WI38 (cell line): Measurements from ENCODE around the gene CEP135.

Experiments
- H3K4me3 ChIP-seq: 2 replicates; pipeline ENCODE4 v1.5.1; 2011; ENCODE audit warnings: low read depth, mild to moderate bottlenecking, control low read depth, low read length
- TF ChIP-seq, protein P1 (sequence below): IDR thresholded peaks from 2 replicates; pipeline ENCODE4 v1.5.1; 2012; ENCODE audit warnings: low read depth, mild to moderate bottlenecking, control low read depth, low read length

CEP135 gene

DNA sequence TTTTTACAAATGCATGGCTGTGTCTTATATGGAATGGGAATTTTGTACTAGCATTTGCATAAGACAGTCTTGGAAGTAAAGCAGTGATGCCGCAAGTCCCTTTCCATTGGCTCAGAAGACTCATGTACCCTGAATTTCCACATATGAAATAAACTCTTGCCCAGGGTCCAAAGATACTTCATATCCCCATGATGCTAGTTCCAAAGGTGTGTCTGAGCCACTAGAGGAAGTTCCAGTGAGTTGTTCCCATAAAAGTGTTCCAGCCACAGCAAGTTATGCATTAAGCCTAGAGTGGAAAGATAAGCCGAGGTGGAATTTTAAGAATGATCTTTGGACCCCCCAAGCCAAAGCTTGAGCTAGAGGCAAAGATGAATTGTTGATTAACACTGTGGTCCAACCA is 9.3 kb upstream of the CEP135 start:
- H3K4me3 ChIP-seq, result no peak overlapping the region
- TF ChIP-seq, protein P1, sequence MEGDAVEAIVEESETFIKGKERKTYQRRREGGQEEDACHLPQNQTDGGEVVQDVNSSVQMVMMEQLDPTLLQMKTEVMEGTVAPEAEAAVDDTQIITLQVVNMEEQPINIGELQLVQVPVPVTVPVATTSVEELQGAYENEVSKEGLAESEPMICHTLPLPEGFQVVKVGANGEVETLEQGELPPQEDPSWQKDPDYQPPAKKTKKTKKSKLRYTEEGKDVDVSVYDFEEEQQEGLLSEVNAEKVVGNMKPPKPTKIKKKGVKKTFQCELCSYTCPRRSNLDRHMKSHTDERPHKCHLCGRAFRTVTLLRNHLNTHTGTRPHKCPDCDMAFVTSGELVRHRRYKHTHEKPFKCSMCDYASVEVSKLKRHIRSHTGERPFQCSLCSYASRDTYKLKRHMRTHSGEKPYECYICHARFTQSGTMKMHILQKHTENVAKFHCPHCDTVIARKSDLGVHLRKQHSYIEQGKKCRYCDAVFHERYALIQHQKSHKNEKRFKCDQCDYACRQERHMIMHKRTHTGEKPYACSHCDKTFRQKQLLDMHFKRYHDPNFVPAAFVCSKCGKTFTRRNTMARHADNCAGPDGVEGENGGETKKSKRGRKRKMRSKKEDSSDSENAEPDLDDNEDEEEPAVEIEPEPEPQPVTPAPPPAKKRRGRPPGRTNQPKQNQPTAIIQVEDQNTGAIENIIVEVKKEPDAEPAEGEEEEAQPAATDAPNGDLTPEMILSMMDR, result no peak

DNA sequence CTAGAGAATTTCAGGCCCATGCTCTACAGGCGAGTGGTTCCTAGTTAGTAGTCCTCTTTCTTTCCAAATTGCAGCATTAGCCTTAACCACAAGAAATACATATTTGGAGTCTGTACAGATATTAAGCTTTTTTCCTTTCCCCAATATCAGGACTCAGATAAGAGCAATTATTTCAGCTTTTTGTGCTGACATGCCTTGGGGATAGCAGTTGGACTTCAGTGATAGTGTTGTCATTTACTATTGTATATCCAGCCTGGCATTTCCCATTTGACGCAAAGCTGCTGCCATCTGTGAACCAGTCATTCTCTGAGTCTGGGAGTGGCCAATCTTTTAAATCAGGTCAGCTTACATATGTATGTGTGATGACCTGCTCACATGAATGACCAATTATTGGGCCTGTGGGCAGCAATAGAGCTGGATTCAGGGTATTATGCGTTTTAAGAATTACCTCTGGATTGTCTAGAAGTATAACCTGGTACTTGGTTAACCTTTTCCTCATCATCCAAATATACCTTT is 6.8 kb upstream of the CEP135 start:
- TF ChIP-seq, protein P1, result no peak
- no peak overlapping the region for H3K4me3 ChIP-seq

DNA sequence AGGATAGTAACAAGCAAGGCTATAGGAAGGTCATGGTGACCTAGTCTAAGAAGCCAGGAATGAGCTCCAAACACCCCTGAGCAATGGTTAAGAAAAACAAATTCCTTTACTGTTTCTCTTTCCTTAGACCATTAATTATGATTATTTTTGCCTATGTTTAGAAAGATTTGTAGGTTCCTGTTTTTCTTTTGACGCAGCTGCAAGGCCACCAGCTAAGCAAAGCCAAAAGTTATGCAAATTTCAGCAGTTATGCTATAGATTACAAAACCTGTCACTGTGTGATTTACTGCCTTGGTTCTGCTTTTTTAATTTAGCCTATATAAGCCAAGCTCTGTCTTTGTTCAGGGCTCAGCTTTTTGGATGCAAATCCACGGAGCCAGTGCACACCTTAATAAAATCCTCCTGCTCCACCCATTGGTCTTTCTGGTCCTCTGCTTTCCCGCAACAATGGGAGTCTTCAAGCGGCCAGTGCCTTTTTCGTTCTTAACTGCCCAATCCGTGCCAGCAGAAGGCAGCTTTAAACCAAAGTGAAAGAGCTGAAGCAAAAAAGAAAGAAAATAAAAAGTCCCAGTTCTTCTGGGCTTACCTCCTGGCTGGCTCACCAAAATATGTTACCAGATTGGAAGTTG is 1.4 kb upstream of the CEP135 start:
- peak overlapping the region; percentile 61 for H3K4me3 ChIP-seq
- TF ChIP-seq, protein P1, result no peak

DNA sequence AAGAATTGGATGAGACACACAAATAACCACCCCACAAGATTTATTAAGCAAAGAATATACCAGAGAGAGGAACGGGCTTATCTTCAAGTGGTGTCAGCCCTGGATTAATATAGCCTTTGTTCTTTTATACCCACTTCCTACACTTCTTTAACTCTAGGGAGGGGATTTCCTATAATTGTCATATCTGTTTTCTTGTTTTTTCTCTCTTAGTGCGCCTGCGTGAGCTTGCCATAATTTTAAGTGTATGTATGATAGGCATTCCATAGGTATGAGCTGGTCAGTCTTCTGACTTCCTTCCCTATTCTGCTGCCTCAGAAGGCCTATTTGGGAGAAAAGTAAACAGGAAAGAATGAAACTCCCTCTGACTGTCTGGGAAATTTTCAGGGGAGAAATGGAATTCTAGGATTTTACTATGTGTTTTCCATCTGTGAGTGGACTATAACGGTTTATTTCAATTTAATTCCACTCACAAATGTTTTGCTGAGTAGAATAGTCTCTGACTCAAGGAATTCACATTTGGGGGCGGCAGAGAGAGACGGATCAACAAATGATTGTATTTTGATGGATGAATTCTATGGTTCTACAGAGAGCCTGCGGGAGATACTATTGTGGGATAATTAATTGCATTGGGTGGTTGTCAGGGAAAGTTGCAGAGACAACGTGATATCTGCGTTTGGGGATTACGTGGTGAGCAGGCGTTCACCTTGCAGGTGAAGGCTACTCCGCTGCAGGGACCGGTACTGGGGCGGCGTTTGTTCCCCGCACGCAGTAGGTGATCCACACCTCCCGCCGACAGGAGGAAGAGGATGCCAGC is 626 bp upstream of the CEP135 start:
- TF ChIP-seq, protein P1, result no peak
- H3K4me3 ChIP-seq, result peak overlapping the region; percentile 75

DNA sequence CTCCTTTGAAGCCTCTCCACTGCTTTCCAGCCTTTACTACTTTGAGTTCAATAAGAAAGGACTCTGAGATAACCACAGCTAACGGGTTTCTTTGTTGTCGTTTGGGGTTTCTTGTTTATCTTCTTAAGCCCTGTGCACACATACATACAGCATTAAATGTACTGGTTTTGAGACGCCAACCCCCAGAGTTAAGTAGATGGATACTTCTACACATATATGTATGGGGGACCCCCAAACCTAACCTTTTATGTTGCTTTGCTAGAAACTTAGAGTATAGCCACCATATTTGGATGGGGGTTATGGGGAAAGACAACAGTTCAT is 697 bp downstream of the CEP135 start:
- H3K4me3 ChIP-seq, result peak overlapping the region; percentile 75
- TF ChIP-seq, protein P1, result no peak

DNA sequence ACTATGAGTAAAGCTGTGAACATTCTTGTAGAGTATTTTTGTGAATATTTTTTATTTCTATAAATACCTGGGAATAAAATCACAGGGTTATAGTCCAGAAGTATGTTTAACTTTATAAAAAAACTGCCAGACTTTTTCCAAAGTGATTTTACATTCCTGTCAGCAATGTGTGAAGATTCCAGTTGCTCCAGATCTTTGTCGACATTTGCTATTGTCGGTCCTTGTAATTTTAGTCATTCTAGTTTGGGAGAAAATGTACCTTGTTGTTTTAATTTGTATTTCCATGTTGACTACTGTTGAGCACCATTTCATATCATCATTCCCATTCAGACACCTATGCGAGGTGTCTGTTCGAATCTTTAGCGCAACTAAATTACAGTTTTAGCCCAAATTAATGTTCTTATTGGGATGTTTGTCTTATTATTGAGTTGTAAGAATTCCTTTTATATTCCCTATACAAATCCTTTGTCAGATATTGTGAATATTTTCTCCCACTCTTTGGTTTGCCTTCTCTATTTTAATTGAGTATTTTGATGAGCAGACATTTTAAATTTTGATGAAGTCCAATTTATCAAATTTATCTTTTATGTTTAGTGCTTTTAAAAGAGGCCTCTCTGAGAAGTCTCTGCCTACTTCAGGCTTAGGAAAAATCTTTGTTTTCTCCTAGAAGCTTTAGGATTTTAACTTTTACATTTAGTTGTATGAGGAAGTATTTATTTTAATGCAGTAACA is 2.6 kb downstream of the CEP135 start:
- no peak overlapping the region for H3K4me3 ChIP-seq
- TF ChIP-seq, protein P1, result no peak
